Breast epithelium (tissue), 4 donors: Measurements from ENCODE around the gene KCNQ2. TPM values are rescaled to one million over a fixed set of nuclear protein-coding genes. Genes with fewer than 3 reads are reported as not detected.

Experiments
- DNase-seq, 2 donors: peaks; one replicate each; pipeline ENCODE4 v3.0.0-alpha.2; 2019; ENCODE audit warnings: low spot score in 2 of 2
- H3K27ac ChIP-seq, 2 donors: fragments of 200-600 bp; sonication (generic) in 1 of 2; one replicate each; pipeline ENCODE4 v1.5.1; 2016 to 2019; ENCODE audit warnings: mild to moderate bottlenecking in 1 of 2
- H3K27me3 ChIP-seq, 2 donors: fragments of 200-600 bp; sonication (generic) in 1 of 2; one replicate each; pipeline versions ENCODE4 v1.5.1 to v1.6.0; 2017 to 2019; ENCODE audit warnings: control low read depth in 1 of 2, mild to moderate bottlenecking in 1 of 2
- H3K36me3 ChIP-seq: fragments of 200-600 bp; one replicate; pipeline ENCODE4 v1.5.1; 2019
- H3K4me1 ChIP-seq, 2 donors: fragments of 200-600 bp; sonication (generic); one replicate each; pipeline ENCODE4 v1.5.1; 2016 to 2019; ENCODE audit warnings: control low read depth in 1 of 2
- H3K4me3 ChIP-seq, 3 donors: fragments of 200-600 bp; sonication (generic); 1 replicate in 2 of 3; 2 replicates in 1 of 3; pipeline ENCODE4 v1.5.1; 2016 to 2019; ENCODE audit warnings: mild to moderate bottlenecking in 3 of 3, moderate library complexity in 2 of 3
- H3K9me3 ChIP-seq, 2 donors: fragments of 200-600 bp; sonication (generic) in 1 of 2; one replicate each; pipeline ENCODE4 v1.5.1; 2016 to 2019; ENCODE audit warnings: control low read depth in 1 of 2
- CTCF ChIP-seq, 3 donors: fragments of 450-650 bp; IDR thresholded peaks; one replicate each; pipeline ENCODE4 v1.5.1; 2016 to 2017; ENCODE audit warnings: antibody characterized with exemption in 3 of 3, mild to moderate bottlenecking in 3 of 3, moderate library complexity in 3 of 3
- POLR2A ChIP-seq: fragments of 450-650 bp; IDR thresholded peaks from one replicate; pipeline ENCODE4 v1.6.1; 2016; ENCODE audit warnings: antibody characterized with exemption, mild to moderate bottlenecking, moderate library complexity
- POLR2AphosphoS5 ChIP-seq, 3 donors: sonication (generic); formaldehyde crosslinking; IDR thresholded peaks; one replicate each; pipeline ENCODE4 v1.6.1; 2017; ENCODE audit warnings: antibody characterized with exemption in 3 of 3
- intact Hi-C: fragments of 100-400 bp; cut with DNase I; formaldehyde crosslinking; loops from one replicate; pipeline ENCODE4 v1.15.1; 2023; ENCODE audit warnings: low total_unique reads
- total RNA-seq, 3 donors: library from RNA; depleted of rRNA; stranded (reverse); fragments of >200 nt; gene quantifications; one replicate each; pipeline ENCODE4 v1.1.0, GENCODE V29; 2016

The KCNQ2 gene
- total RNA-seq, 3 donors from 2014 or later = not detected

GRCh38 chr20:63429992-63430391 lies 42.5 kb downstream of the KCNQ2 start:
- DNase-seq = no peak
- Histone ChIP-seq H3K27ac (no peak overlapping the region), H3K9me3 (peaks cover 0 to 4% of the 10 kb centered on the region in 2 donors), H3K4me3 (no peak overlapping the region), H3K4me1 (no peaks in the 10 kb centered on the region), H3K27me3 (peaks cover 4 to 57% of the 10 kb centered on the region in 2 donors), H3K36me3 (no peaks in the 10 kb centered on the region)
- intact Hi-C loops = no loop called here
- TF ChIP-seq CTCF (IDR thresholded peaks at IDR 0.05) (no peak), POLR2A (no peak), POLR2AphosphoS5 (IDR thresholded peaks at IDR 0.05) (no peak)

GRCh38 chr20:63428906-63429575 lies 43.4 kb downstream of the KCNQ2 start:
- TF ChIP-seq POLR2A = no peak
- no peak for TF ChIP-seq CTCF (IDR thresholded peaks at IDR 0.05)
- no peak for TF ChIP-seq POLR2AphosphoS5 (IDR thresholded peaks at IDR 0.05)

GRCh38 chr20:63427724-63428330 lies 44.6 kb downstream of the KCNQ2 start:
- H3K27me3 ChIP-seq = peaks cover 0 to 57% of the 10 kb centered on the region in 2 donors
- H3K9me3 ChIP-seq = peaks cover 0 to 9% of the 10 kb centered on the region in 2 donors
- no peak overlapping the region for H3K27ac ChIP-seq
- no peak overlapping the region for H3K4me3 ChIP-seq
- no peak for DNase-seq
- no peaks in the 10 kb centered on the region for H3K36me3 ChIP-seq
- no peaks in the 10 kb centered on the region for H3K4me1 ChIP-seq
- intact Hi-C loops = no loop called here
- no peak for TF ChIP-seq POLR2AphosphoS5 (IDR thresholded peaks at IDR 0.05)
- no peak for TF ChIP-seq POLR2A
- TF ChIP-seq CTCF (IDR thresholded peaks at IDR 0.05) = no peak

More at GRCh38 chr20:63428906-63429575, 43.4 kb downstream of the KCNQ2 start:
- Histone ChIP-seq H3K27me3 (peaks cover 3 to 57% of the 10 kb centered on the region in 2 donors), H3K36me3 (no peaks in the 10 kb centered on the region), H3K27ac (no peak overlapping the region), H3K4me3 (no peak overlapping the region), H3K4me1 (no peaks in the 10 kb centered on the region), H3K9me3 (peaks cover 0 to 9% of the 10 kb centered on the region in 2 donors)
- no peak for DNase-seq
- intact Hi-C loops = no loop called here

GRCh38 chr20:63427206-63427605 lies 45.2 kb downstream of the KCNQ2 start:
- no peaks in the 10 kb centered on the region for H3K36me3 ChIP-seq
- H3K27me3 ChIP-seq = peaks cover 0 to 62% of the 10 kb centered on the region in 2 donors
- H3K4me1 ChIP-seq = no peaks in the 10 kb centered on the region
- peaks cover 0 to 7% of the 10 kb centered on the region in 2 donors for H3K9me3 ChIP-seq
- TF ChIP-seq POLR2A = no peak
- TF ChIP-seq CTCF (IDR thresholded peaks at IDR 0.05) = no peak
- TF ChIP-seq POLR2AphosphoS5 (IDR thresholded peaks at IDR 0.05) = no peak
- H3K4me3 ChIP-seq = no peak overlapping the region
- no peak for DNase-seq
- intact Hi-C loops = no loop called here
- H3K27ac ChIP-seq = no peak overlapping the region

- peaks cover 0 to 74% of the 10 kb centered on the region in 2 donors for H3K27me3 ChIP-seq
- intact Hi-C loops = no loop called here
- no peak overlapping the region for H3K27ac ChIP-seq
- H3K4me3 ChIP-seq = no peak overlapping the region
- peaks cover 0 to 4% of the 10 kb centered on the region in 2 donors for H3K9me3 ChIP-seq
- no peaks in the 10 kb centered on the region for H3K36me3 ChIP-seq
- DNase-seq = no peak
- TF ChIP-seq POLR2AphosphoS5 (IDR thresholded peaks at IDR 0.05) (no peak), CTCF (IDR thresholded peaks at IDR 0.05) (no peak), POLR2A (no peak)
- H3K4me1 ChIP-seq = no peaks in the 10 kb centered on the region
These were observed 46.5 kb downstream of the KCNQ2 start for GRCh38 chr20:63425846-63426485.
